ENCODE measurements around the gene TBC1D24.

DNA sequence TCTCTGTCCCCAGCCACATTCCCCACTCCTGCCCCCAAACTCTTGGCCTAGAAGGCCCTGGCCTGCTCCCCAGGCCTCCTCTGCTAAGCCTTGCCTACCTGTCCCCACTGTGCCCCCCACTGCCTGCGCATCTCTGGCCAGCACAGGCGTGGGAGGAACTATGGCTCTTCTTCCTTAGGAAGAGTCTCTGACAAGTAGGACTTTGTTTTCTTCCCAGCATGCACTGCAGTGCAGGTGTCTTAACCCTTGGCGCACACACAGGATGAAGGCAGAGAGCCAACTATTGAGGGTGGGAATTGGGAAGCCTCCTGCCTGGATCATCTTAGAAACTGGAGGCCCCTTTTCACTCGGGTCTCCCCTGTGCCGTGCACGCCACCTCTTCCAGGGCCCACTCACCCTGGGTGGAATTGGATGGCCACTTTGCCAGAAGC is 48.9 kb downstream of the TBC1D24 start:
- TF ChIP-seq, protein P1, sequence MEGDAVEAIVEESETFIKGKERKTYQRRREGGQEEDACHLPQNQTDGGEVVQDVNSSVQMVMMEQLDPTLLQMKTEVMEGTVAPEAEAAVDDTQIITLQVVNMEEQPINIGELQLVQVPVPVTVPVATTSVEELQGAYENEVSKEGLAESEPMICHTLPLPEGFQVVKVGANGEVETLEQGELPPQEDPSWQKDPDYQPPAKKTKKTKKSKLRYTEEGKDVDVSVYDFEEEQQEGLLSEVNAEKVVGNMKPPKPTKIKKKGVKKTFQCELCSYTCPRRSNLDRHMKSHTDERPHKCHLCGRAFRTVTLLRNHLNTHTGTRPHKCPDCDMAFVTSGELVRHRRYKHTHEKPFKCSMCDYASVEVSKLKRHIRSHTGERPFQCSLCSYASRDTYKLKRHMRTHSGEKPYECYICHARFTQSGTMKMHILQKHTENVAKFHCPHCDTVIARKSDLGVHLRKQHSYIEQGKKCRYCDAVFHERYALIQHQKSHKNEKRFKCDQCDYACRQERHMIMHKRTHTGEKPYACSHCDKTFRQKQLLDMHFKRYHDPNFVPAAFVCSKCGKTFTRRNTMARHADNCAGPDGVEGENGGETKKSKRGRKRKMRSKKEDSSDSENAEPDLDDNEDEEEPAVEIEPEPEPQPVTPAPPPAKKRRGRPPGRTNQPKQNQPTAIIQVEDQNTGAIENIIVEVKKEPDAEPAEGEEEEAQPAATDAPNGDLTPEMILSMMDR (IDR thresholded peaks at IDR 0.05; ENCODE audit: insufficient read depth, low read length, poor library complexity, severe bottlenecking): no peak
- no peak for TF ChIP-seq EZH2phosphoT487 (conservative IDR thresholded peaks at IDR 0.05; ENCODE audit: low read length)

Measured in SU-DHL-6 (cell line).